ENCODE results near the gene ZFTA. TPM values are rescaled to one million over a fixed set of nuclear protein-coding genes. Genes with fewer than 3 reads are reported as not detected.

The ZFTA gene
- total RNA-seq (2021), result 16.6 and 19.3 TPM in 2 replicates
- percentile 56 among the genes with signal in this experiment for Bru-seq, nascent RNA
- percentile 77 among the genes with signal in this experiment for BruChase-seq, experiment 1, labeled RNA remaining after a 2-hour chase
- percentile 70 among the genes with signal in this experiment for BruChase-seq, experiment 2, labeled RNA remaining after a 6-hour chase
- long read RNA-seq, partial matches to known transcripts, result 0 of 11 reads
- long read RNA-seq, other reads (novel, unspliced or antisense), result 11 of 11 reads

DNA sequence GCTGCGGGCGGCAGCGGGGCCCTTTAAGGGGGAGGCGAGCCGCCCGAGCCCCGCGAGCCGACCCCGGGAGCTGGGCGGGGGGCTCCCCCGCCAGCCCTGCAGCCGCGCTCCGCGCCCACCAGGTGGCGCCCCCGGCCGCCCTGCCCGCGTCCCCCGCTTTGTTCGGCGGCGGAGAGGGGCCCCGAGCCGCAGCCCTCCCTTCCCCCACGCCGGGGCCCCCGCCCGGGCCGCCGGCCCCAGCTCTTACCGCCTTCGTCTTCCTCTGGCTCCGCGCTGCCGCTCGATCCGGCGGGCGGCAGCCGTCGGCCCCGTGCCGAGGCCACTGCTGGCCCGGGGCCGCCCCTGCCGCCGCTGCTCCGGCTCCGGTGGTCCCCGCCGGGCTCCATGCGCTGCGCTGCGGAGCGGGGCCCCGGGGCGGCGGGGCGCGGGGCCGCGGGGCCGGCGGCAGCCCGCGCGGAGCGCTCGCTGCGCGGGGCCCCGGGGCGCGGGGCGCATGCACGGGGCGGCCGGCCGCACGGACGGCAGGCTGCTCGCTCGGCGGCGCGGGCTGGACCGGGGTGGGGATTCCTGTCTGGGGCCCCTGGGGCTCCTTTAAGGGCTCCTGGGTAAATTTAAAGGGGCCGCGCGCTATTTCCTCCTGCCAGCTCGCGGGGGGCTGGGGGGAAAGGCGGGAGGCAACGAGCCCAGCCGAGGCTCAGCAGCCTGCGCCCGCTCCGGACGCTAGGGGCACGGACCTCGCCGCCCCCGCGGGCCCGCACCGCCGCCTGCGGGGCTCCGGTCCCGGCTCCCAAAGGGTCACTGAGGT, at the start of gene ZFTA:
Gene ZFTA, minus strand, starts transcription at position 539 of the 805 bp plus-strand sequence. Its CDS starts 153 bp downstream, at position 386.
- Histone ChIP-seq H3K9me2 (ENCODE audit: insufficient read depth) (no peaks in the 10 kb centered on the region), H3F3A (ENCODE audit: insufficient read depth, low read depth) (peaks cover 36% of the 10 kb centered on the region), H3K27ac (no peak within 1 kb of the TSS), H3K4me2 (peak within 1 kb of the TSS; percentile 89), H3K79me2 (ENCODE audit: low read depth) (peaks cover 23% of the 10 kb centered on the region; the same call in 1 of the 2 replicates), H3K36me3 (ENCODE audit: low read depth) (no peaks in the 10 kb centered on the region), H3K9me3 (ENCODE audit: insufficient read depth, low read depth) (no peaks in the 10 kb centered on the region), H3K4me3 (peak within 1 kb of the TSS; percentile 73), H3K4me1 (replicated peaks; ENCODE audit: insufficient read depth) (peaks cover 11% of the 10 kb centered on the region; the same call in 1 of the 2 replicates), H3K27me3 (ENCODE audit: insufficient read depth, low read depth) (no peaks in the 10 kb centered on the region), H2AFZ (peak within 1 kb of the TSS; percentile 82), H4K20me1 (ENCODE audit: insufficient read depth) (peaks cover 13% of the 10 kb centered on the region; the same call in 1 of the 2 replicates)
- peak; percentile 57 to 70 for DNase-seq
- intact Hi-C loops (cut with micrococcal nuclease; ENCODE audit: unreplicated experiment), result loop anchor here (1.0 to 2.0 kb wide), 5 partner anchors 34 to 177 kb away; partner anchors contain the start of gene SPINDOC
- TF ChIP-seq EZH2 (IDR thresholded peaks at IDR 0.05; ENCODE audit: low read depth), result no peak
- TF ChIP-seq, protein P1, sequence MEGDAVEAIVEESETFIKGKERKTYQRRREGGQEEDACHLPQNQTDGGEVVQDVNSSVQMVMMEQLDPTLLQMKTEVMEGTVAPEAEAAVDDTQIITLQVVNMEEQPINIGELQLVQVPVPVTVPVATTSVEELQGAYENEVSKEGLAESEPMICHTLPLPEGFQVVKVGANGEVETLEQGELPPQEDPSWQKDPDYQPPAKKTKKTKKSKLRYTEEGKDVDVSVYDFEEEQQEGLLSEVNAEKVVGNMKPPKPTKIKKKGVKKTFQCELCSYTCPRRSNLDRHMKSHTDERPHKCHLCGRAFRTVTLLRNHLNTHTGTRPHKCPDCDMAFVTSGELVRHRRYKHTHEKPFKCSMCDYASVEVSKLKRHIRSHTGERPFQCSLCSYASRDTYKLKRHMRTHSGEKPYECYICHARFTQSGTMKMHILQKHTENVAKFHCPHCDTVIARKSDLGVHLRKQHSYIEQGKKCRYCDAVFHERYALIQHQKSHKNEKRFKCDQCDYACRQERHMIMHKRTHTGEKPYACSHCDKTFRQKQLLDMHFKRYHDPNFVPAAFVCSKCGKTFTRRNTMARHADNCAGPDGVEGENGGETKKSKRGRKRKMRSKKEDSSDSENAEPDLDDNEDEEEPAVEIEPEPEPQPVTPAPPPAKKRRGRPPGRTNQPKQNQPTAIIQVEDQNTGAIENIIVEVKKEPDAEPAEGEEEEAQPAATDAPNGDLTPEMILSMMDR (conservative IDR thresholded peaks at IDR 0.05), result 0 out of 2 replicates have a peak, but pooled peaks have one; percentile 24
- BruUV-seq (replicated peaks), result no TSS peak
- ChIA-PET CTCF (interaction anchor here (0.5 to 0.6 kb wide), 4 partner anchors 34 to 536 kb away, joined by 3 to 12 read pairs (median 8); no protein-coding TSS in a partner anchor), POLR2A (ENCODE audit: unreplicated experiment) (interaction anchor here (0.5 to 0.7 kb wide), 4 partner anchors 66 to 952 kb away, joined by 4 to 12 read pairs (median 6); no protein-coding TSS in a partner anchor)

DNA sequence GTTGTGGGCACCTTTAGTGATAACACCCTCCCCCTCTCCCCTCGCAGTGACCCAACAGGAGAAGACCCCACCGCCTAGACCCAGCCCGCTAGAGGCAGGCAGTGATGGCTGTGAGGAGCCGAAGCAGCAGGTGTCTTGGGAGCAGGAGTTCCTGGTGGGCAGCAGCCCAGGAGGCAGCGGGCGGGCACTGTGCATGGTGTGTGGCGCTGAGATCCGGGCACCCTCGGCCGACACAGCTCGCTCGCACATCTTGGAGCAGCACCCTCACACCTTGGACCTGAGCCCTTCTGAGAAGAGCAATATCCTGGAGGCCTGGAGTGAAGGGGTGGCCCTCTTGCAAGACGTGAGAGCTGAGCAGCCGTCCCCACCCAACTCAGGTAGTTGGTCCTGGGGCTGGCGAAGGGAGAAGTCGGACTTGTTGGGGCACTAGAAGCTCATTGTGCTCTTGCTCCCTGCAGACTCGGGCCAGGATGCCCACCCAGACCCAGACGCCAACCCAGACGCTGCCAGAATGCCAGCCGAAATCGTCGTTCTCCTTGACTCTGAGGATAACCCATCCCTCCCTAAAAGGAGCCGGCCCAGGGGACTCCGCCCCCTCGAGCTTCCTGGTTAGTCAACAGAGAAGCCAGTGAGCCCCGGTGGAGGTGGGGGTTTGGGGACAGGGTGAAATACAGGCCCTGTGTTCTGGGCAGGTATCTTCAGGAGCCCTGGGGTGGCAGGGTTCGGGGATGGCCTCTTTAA, 49.4 kb upstream of the ZFTA start:
- intact Hi-C loops (cut with micrococcal nuclease; ENCODE audit: unreplicated experiment), result no loop called here
- ChIA-PET POLR2A (ENCODE audit: unreplicated experiment) (no interaction called here), CTCF (no interaction called here)

More for the DNA sequence above, 49.4 kb upstream of the ZFTA start:
- no peaks in the 10 kb centered on the region for H3K9me3 ChIP-seq (ENCODE audit: insufficient read depth, low read depth)
- no peak overlapping the region for H3K4me2 ChIP-seq
- H3K36me3 ChIP-seq (ENCODE audit: low read depth), result peaks cover 15% of the 10 kb centered on the region; the same call in 1 of the 2 replicates
- DNase-seq, result no peak
- H3K4me1 ChIP-seq (replicated peaks; ENCODE audit: insufficient read depth), result peaks cover 13% of the 10 kb centered on the region
- no peak overlapping the region for H3K4me3 ChIP-seq
- no peak for TF ChIP-seq EZH2 (IDR thresholded peaks at IDR 0.05; ENCODE audit: low read depth)
- TF ChIP-seq, protein P1 (conservative IDR thresholded peaks at IDR 0.05), result no peak
- H2AFZ ChIP-seq, result no peak overlapping the region
- H3K27me3 ChIP-seq (ENCODE audit: insufficient read depth, low read depth), result no peaks in the 10 kb centered on the region
- no peaks in the 10 kb centered on the region for H3K9me2 ChIP-seq (ENCODE audit: insufficient read depth)
- peaks cover 34% of the 10 kb centered on the region for H3K79me2 ChIP-seq (ENCODE audit: low read depth)
- H3F3A ChIP-seq (ENCODE audit: insufficient read depth, low read depth), result no peaks in the 10 kb centered on the region
- no peak overlapping the region for H3K27ac ChIP-seq
- BruUV-seq (replicated peaks), result no TSS peak
- H4K20me1 ChIP-seq (ENCODE audit: insufficient read depth), result peaks cover 14% of the 10 kb centered on the region; the same call in 1 of the 2 replicates
